ENCODE measurements around the gene SMARCB1.

GRCh38 chr22:23783265-23784150 is 3.3 kb upstream of the SMARCB1 start:
- TF ChIP-seq POLR2A (IDR thresholded peaks at IDR 0.05; ENCODE audit: low read depth): no peak
- TF ChIP-seq CTCF (IDR thresholded peaks at IDR 0.05): no peak
- no peak for TF ChIP-seq POLR2AphosphoS5 (IDR thresholded peaks at IDR 0.05)
